ENCODE data around the gene ANO10. TPM values are rescaled to one million over a fixed set of nuclear protein-coding genes. Genes with fewer than 3 reads are reported as not detected.
"Not testable (repeated sequence)": the region's sequence is repeated elsewhere in the genome, so short reads cannot be mapped to it uniquely, and the experiment has no call there.

Gene ANO10
- total RNA-seq, 1 donor from 2014 or later, result 57.3 TPM

DNA sequence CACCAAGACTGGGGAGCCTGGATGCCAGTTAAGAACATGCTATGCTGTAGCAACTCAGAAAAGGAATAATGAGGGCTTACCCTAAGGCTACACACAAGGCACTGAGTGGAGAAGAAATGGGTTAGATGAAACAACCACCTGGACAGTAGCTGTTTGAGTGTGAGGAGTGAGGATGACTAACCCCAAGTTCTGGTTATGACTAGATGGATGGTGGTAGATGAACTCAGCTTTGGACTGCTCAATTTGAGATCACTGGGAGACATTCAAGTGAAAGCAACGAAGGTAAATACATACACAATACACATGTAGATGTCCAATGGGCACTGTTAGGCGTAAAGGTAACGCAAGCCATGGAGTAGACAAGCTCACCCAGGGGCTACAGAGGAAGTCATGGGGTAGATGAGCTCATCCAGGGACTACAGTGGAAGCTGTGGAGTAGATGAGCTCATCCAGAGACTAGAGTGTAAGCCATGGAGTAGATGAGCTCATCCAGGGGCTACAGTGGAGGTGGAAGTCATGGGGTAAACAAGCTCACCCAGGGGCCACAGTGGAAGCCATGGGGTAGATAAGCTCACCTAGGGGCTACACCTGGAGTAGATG lies 98.3 kb downstream of the ANO10 start:
- DNase-seq (ENCODE audit: low read depth), result no peak
- Histone ChIP-seq H3K27me3 (ENCODE audit: control insufficient read depth, insufficient read depth, low read length) (no peaks in the 10 kb centered on the region), H3K4me3 (ENCODE audit: low read depth, low read length) (no peak overlapping the region), H3K36me3 (ENCODE audit: control insufficient read depth, insufficient read depth, low read length) (no peaks in the 10 kb centered on the region)
- TF ChIP-seq, protein P1, sequence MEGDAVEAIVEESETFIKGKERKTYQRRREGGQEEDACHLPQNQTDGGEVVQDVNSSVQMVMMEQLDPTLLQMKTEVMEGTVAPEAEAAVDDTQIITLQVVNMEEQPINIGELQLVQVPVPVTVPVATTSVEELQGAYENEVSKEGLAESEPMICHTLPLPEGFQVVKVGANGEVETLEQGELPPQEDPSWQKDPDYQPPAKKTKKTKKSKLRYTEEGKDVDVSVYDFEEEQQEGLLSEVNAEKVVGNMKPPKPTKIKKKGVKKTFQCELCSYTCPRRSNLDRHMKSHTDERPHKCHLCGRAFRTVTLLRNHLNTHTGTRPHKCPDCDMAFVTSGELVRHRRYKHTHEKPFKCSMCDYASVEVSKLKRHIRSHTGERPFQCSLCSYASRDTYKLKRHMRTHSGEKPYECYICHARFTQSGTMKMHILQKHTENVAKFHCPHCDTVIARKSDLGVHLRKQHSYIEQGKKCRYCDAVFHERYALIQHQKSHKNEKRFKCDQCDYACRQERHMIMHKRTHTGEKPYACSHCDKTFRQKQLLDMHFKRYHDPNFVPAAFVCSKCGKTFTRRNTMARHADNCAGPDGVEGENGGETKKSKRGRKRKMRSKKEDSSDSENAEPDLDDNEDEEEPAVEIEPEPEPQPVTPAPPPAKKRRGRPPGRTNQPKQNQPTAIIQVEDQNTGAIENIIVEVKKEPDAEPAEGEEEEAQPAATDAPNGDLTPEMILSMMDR (IDR thresholded peaks at IDR 0.05; ENCODE audit: insufficient read depth, low read length, poor library complexity, severe bottlenecking), result no peak

DNA sequence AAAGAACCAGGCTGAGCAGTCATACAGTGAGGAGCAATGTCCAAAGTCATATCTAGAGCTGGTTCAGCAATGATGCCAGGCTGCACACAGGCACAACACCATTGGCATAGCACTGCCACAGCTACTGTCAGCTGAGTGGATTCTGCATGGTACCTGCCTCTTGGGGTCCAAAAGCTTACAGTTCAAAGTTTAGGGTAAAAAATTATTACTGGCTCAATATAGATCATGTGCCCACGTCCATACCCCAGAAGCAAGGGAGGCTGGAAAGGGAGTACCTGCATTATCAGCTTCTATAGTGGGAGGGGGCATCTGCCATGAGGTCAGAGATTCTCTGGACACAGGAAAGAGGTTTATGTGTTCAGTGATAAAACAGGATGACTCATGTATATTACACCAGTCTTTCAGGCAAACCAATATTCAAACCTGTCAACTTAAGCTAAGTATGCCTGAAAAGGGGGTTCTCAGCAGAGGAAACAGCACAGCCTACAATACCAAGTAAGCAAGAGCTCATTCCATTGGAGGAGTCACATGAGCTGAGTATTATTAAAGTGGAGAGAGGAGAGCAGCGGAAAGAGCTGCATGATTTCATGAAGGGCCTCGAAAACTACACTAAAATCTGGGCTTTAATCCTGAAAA lies 99.0 kb downstream of the ANO10 start:
- TF ChIP-seq, protein P1 (IDR thresholded peaks at IDR 0.05; ENCODE audit: insufficient read depth, low read length, poor library complexity, severe bottlenecking), result no peak
- no peak for DNase-seq (ENCODE audit: low read depth)
- H3K36me3 ChIP-seq (ENCODE audit: control insufficient read depth, insufficient read depth, low read length), result no peaks in the 10 kb centered on the region
- no peaks in the 10 kb centered on the region for H3K27me3 ChIP-seq (ENCODE audit: control insufficient read depth, insufficient read depth, low read length)
- no peak overlapping the region for H3K4me3 ChIP-seq (ENCODE audit: low read depth, low read length)

DNA sequence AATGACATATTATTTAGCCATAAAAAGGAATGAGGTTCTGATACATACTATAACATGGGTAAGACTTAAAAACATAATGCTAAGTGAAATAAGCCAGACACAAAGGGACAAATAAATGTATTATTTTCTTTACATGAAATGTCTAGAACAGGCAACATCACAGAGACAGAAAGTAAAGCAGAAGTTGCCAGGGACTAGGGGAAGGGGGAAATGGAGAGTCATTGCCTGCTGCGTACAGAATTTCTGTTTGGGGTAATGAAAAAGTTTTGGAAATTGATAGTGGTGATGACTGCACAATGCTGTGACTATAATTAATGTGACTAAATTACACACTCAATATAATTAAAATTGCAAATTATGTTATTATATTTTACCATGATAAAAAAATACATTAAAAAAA lies 99.9 kb downstream of the ANO10 start:
- TF ChIP-seq, protein P1 (IDR thresholded peaks at IDR 0.05; ENCODE audit: insufficient read depth, low read length, poor library complexity, severe bottlenecking), result no peak
- DNase-seq (ENCODE audit: low read depth), result no peak
- Histone ChIP-seq H3K27me3 (ENCODE audit: control insufficient read depth, insufficient read depth, low read length) (no peaks in the 10 kb centered on the region), H3K36me3 (ENCODE audit: control insufficient read depth, insufficient read depth, low read length) (no peaks in the 10 kb centered on the region), H3K4me3 (ENCODE audit: low read depth, low read length) (no peak overlapping the region)

DNA sequence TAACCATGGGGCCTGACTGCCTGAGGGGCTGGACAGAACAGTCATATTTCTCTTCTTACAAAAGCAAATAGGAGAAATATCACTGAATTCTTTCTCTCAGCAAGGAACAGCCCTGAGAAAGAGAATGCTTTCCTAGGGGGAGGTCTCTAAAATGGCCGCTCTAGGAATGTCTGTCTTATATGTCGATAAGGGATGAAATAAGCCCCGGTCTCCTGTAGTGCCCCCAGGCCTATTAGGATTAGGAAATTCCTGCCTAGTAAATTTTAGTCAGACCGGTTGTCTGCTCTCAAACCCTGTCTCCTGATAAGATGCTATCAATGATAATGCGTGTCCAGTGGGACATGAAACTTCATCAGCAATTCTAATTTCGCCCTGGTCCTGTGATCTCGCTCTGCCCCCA lies 103.3 kb downstream of the ANO10 start:
- not testable (repeated sequence) for H3K36me3 ChIP-seq (ENCODE audit: control insufficient read depth, insufficient read depth, low read length); H3K4me3 ChIP-seq (ENCODE audit: low read depth, low read length); DNase-seq (ENCODE audit: low read depth)

DNA sequence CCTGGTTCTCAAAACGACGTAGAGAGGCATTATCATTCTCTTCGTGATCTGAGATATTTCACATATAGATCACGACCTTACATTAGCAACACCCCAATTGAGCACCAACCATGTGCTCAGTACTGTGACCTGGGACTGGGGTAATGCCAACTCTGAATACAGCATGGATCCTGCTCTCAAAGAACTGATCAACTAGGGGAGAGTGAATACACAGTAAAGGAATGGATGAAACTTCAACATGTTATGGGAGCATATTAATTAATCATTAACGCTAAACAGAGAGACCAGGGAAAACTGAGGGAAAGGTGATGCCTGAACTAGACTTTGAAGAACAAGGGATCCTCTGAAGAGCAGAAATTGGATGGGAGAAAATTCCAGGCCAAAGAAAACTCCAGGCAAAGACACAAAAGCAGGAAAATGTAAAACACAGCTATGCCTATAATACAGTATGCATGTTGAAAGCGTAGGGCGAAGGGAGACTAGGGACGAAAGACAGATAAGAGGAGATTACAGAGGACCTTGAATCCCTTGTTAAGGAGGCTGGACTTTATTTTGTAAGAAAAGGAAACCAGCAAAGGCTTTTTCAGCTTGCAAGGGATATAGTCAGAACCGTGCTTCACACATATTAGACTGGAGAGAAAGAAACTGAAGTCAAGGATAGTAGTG lies 105.7 kb downstream of the ANO10 start:
- H3K4me3 ChIP-seq (ENCODE audit: low read depth, low read length), result no peak overlapping the region
- DNase-seq (ENCODE audit: low read depth), result no peak
- no peaks in the 10 kb centered on the region for H3K27me3 ChIP-seq (ENCODE audit: control insufficient read depth, insufficient read depth, low read length)
- TF ChIP-seq, protein P1 (IDR thresholded peaks at IDR 0.05; ENCODE audit: insufficient read depth, low read length, poor library complexity, severe bottlenecking), result no peak
- H3K36me3 ChIP-seq (ENCODE audit: control insufficient read depth, insufficient read depth, low read length), result no peaks in the 10 kb centered on the region

More for the DNA sequence above, 103.3 kb downstream of the ANO10 start:
- not testable (repeated sequence) for H3K27me3 ChIP-seq (ENCODE audit: control insufficient read depth, insufficient read depth, low read length)

DNA sequence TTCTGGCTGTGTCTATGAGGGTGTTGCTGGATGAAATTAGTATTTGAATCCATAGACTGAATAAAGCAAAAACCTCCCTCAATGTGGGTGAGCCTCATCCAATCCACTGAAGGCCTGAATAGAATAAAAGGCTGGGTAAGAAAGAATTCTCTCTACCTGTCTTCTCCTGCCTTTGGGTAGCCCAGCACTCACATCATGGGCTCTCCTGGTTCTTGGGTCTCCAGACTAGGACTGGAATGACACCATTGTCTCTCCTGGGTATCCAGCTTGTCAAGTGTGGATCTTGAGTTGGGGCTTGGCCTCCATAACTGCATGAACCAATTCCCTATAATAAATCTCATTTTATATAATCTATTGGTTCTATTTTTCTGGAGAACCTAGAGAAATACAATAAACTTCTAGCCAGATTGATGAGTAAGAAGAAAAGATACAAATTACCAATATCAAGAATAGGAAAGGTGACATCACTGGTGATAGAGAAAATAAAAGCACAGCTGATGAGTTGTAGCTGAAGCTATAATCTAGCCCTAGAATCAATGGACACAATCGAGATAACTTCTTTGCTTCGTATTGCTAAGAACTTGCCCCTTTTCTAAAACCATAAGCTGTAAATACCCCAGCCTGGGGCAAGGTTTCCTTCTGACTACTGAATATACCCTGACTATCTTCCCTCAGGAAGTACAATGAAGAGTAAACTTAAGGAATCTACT lies 106.4 kb downstream of the ANO10 start:
- Histone ChIP-seq H3K27me3 (ENCODE audit: control insufficient read depth, insufficient read depth, low read length) (no peaks in the 10 kb centered on the region), H3K36me3 (ENCODE audit: control insufficient read depth, insufficient read depth, low read length) (no peaks in the 10 kb centered on the region), H3K4me3 (ENCODE audit: low read depth, low read length) (no peak overlapping the region)
- TF ChIP-seq, protein P1 (IDR thresholded peaks at IDR 0.05; ENCODE audit: insufficient read depth, low read length, poor library complexity, severe bottlenecking), result no peak
- no peak for DNase-seq (ENCODE audit: low read depth)
